HG03139 (cell line): ENCODE results near the gene KLC1.

ENCODE experiments used
- ATAC-seq: cut with Tn5 transposase; IDR thresholded peaks from one replicate; pipeline ENCODE4 v1.9.1; 2021; ENCODE audit not compliant: unreplicated experiment

Gene KLC1

DNA sequence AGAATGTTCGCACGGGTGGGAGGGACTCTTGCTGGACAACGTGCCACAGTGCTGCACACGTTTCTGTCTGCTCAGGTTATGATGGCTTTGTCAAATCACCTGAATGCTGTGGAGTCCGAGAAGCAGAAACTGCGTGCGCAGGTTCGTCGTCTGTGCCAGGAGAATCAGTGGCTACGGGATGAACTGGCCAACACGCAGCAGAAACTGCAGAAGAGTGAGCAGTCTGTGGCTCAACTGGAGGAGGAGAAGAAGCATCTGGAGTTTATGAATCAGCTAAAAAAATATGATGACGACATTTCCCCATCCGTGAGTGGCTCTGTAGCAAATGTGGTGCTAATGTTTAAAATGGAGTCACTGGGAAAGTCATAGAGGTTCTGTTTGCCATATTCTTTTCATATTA is 28.5 kb downstream of the KLC1 start:
- ATAC-seq, result no peak

GRCh38 chr14:103659631-103660030 is 30.6 kb downstream of the KLC1 start:
- ATAC-seq, result no peak

DNA sequence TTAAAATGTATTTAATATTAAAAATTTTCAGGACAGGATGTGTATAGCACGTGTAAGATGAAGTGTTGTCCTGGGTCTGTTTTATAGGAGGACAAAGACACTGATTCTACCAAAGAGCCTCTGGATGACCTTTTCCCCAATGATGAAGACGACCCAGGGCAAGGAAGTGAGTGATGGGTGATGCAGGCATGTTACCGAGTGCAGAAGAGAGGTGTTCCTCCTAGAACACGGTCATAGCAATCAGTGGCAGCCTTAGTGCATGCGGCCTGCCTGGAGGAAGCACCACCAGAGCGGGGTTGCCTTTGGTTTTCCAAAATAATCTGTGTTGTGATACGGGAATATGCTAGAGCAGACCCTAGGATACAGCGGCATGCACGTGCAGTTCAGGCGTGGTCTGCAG is 33.0 kb downstream of the KLC1 start:
- no peak for ATAC-seq

DNA sequence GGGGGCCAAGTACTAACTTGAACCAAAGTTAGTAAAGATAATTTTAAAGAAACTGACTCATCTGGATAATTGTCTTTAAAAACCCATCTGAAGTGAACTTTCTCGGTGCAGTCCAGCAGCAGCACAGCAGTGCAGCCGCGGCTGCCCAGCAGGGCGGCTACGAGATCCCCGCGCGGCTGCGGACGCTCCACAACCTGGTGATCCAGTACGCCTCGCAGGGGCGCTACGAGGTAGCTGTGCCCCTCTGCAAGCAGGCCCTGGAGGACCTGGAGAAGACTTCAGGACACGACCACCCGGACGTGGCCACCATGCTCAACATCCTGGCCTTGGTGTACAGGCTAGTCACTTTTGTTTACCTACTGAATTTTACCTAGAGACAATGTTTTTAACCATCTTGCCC is 33.6 kb downstream of the KLC1 start:
- no peak for ATAC-seq

- no peak for ATAC-seq
Observed at GRCh38 chr14:103663506-103663905, 34.5 kb downstream of the KLC1 start.

DNA sequence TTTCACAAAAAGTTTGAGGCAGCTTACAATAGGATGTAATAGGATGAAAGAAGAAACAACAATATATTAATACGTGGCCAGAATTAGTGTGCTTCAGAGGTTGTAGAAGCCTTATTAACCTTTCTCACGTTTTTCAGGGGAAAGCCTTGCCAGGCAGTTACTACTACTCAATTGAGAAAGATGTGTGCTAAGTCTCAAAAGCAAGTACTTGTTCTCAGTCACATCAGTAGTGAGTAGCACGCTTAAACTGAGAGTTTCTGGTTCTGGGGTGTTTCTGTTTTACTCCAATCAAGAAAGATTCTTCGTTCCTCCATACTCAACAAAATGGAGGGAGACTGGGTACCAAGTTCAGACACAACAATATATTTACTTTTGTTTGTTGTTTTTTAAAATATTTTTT is 38.7 kb downstream of the KLC1 start:
- ATAC-seq, result no peak

DNA sequence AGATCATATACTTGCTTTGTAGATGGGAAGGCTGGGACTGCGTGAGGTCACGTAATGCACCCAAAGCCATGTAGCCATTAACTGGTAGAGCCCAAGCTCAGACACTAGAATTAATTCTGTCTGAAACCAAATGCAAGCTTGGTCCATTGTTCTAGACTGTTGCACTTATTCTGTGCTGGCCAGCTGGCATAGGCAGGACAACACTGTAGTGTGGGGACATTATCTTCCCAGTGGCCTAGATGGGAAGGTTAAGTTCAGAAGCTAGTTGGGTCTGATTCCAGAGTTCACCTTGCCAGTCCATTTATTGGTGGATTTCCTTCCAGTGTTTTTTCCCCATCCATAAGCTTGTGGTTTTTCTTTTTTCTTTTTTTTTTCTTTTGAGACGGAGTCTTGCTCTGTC is 39.1 kb downstream of the KLC1 start:
- no peak for ATAC-seq

DNA sequence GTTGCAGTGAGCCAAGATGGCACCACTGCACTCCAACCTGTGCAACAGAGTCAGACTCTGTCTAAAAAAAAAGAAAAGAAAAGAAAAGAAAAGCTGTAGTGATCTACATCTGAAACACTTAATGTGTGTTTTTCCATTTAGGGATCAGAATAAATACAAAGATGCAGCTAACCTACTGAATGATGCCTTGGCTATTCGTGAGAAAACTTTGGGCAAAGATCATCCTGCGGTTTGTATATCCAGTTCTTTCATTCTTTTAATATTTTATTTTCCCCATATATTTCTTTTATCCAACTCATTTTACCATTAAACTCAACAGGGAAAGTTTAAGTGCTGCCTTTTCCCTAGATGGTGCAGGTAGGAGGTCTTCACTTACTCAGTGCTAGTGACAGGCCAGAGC is 40.4 kb downstream of the KLC1 start:
- no peak for ATAC-seq

- ATAC-seq, result no peak
Observed at GRCh38 chr14:103671911-103672310, 42.9 kb downstream of the KLC1 start.

- no peak for ATAC-seq
Observed at GRCh38 chr14:103675957-103676356, 46.9 kb downstream of the KLC1 start.

DNA sequence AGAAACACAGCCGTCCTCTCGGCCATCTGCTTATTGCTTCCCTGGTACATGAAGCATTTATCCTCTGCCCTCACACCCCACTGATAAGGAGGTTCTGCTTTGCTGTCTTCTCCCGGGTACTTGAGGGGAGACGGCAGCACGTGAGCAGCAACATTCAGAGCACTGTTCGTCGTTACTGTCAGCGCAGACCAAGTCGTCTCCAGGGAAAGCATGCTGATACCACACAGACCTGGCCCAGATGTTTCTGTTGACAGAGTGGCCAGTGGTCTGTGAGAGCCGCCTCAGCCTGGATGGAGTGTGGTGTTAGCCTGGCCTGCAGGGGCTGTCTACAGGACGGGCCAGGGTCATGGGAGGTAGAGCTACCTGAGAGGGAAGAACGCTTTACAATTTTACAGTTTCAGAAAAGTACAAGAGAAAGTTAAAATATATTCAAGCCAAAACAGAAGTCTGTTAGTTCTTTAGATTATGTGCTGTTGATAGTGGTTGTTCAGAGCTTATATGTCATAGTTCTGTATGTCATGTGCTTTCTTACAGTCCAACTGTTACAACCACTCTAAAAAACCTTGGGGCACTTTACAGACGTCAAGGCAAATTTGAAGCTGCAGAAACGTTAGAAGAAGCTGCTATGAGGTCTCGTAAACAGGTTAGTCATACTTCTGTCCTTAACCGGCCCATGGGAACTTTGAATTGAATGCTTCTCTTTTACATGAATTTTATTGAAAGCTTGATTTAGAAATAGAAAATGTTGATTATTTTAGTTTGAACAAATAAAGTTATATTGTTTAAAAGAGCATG is 48.1 kb downstream of the KLC1 start:
- ATAC-seq, result no peak

GRCh38 chr14:103679351-103679750 is 50.3 kb downstream of the KLC1 start:
- ATAC-seq, result no peak

DNA sequence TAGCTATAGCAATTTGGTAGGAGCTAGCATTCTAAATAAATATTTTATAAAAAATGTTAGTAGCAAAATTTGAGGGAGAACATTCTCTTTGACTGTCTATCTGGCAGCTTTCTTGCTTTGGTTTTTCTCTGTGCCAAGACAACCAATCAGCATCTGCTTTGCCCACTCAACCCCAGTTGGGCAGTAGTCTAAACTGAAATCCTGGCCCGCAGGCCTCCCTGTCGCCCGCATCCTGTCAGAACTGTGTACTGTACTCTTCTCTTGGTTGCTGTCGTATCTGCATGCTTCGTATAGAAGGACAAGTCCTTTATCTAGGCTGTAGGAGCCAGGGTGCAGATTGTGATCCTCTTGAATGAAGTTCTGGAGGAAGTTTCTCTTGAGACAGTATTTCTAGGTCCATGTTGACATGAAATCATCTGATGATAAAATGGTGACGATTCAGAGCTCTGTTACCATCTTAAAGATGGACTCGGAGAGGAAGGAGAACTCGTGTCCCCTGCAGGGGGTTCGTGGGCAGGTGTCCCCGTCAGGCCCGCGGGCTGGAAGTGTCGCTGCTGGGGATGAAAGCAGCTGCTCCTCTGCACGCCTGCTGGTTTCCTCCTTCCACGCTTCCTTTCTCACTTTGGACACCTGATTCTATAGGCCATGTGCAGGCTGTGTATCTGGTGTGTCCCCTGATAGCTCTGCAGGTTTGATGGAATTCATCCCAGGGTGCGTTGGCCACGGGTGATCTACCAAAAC is 51.6 kb downstream of the KLC1 start:
- ATAC-seq, result no peak

- ATAC-seq, result no peak
Observed at GRCh38 chr14:103683139-103683538, 54.1 kb downstream of the KLC1 start.

DNA sequence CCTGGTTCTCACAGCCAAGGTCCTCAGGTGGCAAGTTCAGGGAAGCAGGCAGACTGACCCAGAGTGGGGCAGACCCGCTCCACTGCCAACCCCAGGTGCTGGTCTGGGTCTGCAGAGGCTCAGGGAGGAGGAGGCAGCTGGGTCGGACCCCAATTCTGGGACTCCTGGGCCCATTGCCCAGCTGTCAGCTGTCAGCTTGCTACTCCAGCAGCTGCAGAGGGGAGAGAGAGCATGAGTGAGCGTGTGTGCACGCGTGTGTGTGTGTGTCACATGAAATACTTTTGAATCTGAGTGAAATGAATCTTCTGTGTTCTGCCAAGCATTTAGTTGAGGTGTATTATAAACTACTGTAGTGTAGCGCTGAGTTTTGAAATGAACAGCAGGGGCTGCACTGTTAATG is 55.5 kb downstream of the KLC1 start:
- ATAC-seq, result no peak

DNA sequence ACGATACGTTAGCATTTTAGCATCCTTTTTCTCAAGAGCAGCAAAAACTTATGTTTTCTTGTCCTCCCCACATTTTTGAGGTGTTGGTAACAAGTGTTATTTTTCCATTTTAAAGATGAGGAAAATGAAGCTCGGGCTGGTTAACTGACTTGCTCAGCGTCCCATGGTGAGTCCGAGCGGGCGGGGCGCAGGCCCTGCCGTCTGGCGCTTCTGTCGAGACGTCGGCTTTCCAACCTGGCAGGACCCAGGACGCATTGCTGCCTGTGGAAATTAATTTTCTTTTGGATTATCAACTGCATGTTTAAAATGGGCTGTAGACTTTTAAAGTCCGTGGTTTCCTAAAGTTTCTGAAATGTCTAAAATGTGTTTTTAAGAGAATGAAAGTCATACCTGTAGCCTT is 55.9 kb downstream of the KLC1 start:
- no peak for ATAC-seq

GRCh38 chr14:103685276-103686211 is 56.5 kb downstream of the KLC1 start:
- ATAC-seq, result no peak

GRCh38 chr14:103686831-103687485 is 57.9 kb downstream of the KLC1 start:
- ATAC-seq, result no peak

DNA sequence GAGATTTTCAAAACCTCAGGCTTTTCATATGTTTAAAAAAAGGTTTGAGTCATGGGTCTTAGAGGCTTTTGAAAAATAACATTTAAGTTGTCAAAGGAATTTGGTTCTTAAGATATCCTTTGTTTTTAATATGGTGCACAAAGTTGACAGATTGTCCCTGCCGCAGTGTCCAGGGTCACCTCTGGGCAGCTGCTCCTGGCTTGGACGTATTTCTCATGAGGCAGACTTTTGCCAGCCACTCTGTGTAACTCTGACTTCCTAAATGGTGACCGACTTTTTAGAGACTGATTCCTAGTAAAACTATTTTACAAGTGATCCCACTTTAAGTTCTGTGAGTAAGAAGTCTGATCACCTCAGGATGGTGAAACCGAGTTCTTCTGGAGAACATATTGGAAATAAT is 58.7 kb downstream of the KLC1 start:
- ATAC-seq, result no peak

DNA sequence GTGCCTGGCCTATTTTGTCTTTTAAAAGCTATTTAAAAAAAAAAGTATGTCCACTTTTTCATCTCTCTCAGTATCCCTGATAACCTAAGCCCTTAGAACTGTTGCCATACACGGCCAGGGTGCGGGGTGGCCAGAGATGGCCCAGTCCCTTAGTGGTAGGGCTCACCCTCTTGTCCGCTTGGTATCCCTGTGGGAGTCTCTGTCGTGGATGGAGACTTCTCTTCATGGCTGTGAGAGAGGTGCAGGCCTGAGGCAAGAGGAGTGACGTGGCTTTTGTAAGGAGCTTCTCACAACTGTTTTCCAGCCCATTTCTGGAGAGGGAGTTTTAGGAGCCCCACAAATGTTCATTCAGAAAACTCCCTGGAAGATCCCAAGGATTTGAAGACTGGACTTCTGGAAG is 59.4 kb downstream of the KLC1 start:
- ATAC-seq, result no peak
